Kidney tubule cell (primary cell): ENCODE results near the gene GNAT1.

Source experiments
- DNase-seq: peaks from one replicate; pipeline ENCODE4 v3.0.0-alpha.2; 2018; ENCODE audit warnings: low spot score

GNAT1 gene

GRCh38 chr3:50222169-50222528 lies 30.7 kb downstream of the GNAT1 start:
- DNase-seq: no peak

GRCh38 chr3:50224639-50225038 lies 33.2 kb downstream of the GNAT1 start:
- no peak for DNase-seq

GRCh38 chr3:50226888-50227389 lies 35.5 kb downstream of the GNAT1 start:
- peak; percentile 49 for DNase-seq

GRCh38 chr3:50227390-50228183 lies 36.2 kb downstream of the GNAT1 start:
- peak; percentile 97 for DNase-seq

GRCh38 chr3:50228184-50228763 lies 36.9 kb downstream of the GNAT1 start:
- DNase-seq: peak; percentile 36

GRCh38 chr3:50229490-50229889 lies 38.1 kb downstream of the GNAT1 start:
- no peak for DNase-seq

- DNase-seq: no peak
Measured at GRCh38 chr3:50230104-50230793, 38.8 kb downstream of the GNAT1 start.

GRCh38 chr3:50230794-50231125 lies 39.4 kb downstream of the GNAT1 start:
- no peak for DNase-seq

GRCh38 chr3:50231581-50231980 lies 40.2 kb downstream of the GNAT1 start:
- no peak for DNase-seq

GRCh38 chr3:50232303-50232702 lies 40.9 kb downstream of the GNAT1 start:
- no peak for DNase-seq

- DNase-seq: no peak
Measured at GRCh38 chr3:50233176-50233575, 41.8 kb downstream of the GNAT1 start.

- peak; percentile 99 for DNase-seq
Measured at GRCh38 chr3:50235716-50236483, 44.5 kb downstream of the GNAT1 start, which contains the start of gene GNAI2. GNAI2 (plus strand) TSS chr3:50236204; CDS start chr3:50236336, 132 bp downstream.

GRCh38 chr3:50236484-50237132 lies 45.2 kb downstream of the GNAT1 start:
- no peak for DNase-seq

GRCh38 chr3:50237133-50237651 lies 45.8 kb downstream of the GNAT1 start:
- DNase-seq: peak; percentile 62

- peak; percentile 91 for DNase-seq
Measured at GRCh38 chr3:50237754-50238548, 46.5 kb downstream of the GNAT1 start.

GRCh38 chr3:50238549-50239026 lies 47.2 kb downstream of the GNAT1 start:
- DNase-seq: peak; percentile 57

- no peak for DNase-seq
Measured at GRCh38 chr3:50239649-50240048, 48.2 kb downstream of the GNAT1 start.

GRCh38 chr3:50241163-50241562 lies 49.8 kb downstream of the GNAT1 start:
- DNase-seq: no peak

- DNase-seq: no peak
Measured at GRCh38 chr3:50241713-50242380, 50.4 kb downstream of the GNAT1 start.

GRCh38 chr3:50242381-50242770 lies 51.0 kb downstream of the GNAT1 start:
- no peak for DNase-seq
